GM21825 (cell line): ENCODE results near the gene EEFSEC.

Experiments
- ATAC-seq: cut with Tn5 transposase; IDR thresholded peaks from one replicate; pipeline ENCODE4 v1.9.1; 2021; ENCODE audit warnings: mild to moderate bottlenecking, moderate library complexity; ENCODE audit not compliant: unreplicated experiment

The EEFSEC gene

DNA sequence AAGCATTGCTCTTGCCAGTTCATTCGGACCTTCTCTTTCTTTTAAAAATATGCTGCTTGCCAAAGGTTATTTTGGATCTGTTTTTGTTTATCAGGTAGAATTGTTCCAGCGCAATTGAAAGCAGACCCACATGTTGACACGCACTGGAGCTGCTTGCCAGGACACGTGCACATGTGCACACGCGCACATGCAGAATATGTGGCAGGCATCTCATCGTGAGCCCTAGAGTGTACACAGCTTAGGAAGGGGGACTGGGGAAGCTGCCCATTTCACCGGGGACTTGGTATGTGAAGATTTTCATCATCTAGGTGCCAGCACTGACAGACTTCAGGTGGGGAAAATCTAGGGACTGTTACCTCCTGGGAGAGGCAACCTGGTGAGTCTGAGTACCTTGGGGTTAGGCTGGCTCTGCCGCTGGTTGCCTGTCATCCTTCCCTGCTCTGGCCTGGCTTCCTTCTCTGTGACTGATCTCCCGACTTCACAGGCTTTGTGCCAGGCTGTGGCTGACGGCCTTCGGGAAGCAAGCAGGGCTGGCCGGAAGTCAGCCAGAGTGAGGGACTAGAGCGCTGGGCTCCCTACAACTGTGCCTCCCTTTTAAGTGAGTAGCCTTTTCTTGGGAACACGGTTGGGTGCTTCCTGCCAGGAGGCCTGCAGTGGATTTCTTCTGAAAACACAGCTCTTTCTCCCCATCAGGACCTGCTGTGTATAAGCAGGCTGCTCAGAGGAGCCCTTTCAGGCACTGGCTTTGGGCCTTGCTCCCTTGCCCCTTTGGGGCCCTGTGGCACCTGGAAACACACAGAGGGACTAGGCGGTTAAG is 129.3 kb downstream of the EEFSEC start:
- no peak for ATAC-seq

DNA sequence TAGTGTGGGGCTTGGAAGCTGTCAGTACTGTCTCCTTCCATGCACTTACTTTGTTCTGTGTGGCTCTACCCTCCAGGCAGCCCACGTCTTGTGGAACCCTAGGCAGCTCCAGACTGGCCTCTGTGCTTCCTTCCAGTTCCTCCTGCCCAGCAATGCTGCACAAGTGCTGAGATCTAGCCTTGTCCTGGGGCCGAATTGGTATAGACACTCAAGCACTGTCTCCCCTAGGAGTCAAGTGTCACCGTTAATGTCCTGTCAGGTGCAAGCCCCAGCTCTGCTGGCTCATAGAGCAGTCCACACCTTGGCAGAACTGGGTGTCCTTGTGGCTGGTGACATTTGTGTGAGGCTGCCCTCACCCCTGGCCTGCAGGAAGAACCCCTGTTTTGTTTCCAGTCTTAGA is 130.1 kb downstream of the EEFSEC start:
- no peak for ATAC-seq

DNA sequence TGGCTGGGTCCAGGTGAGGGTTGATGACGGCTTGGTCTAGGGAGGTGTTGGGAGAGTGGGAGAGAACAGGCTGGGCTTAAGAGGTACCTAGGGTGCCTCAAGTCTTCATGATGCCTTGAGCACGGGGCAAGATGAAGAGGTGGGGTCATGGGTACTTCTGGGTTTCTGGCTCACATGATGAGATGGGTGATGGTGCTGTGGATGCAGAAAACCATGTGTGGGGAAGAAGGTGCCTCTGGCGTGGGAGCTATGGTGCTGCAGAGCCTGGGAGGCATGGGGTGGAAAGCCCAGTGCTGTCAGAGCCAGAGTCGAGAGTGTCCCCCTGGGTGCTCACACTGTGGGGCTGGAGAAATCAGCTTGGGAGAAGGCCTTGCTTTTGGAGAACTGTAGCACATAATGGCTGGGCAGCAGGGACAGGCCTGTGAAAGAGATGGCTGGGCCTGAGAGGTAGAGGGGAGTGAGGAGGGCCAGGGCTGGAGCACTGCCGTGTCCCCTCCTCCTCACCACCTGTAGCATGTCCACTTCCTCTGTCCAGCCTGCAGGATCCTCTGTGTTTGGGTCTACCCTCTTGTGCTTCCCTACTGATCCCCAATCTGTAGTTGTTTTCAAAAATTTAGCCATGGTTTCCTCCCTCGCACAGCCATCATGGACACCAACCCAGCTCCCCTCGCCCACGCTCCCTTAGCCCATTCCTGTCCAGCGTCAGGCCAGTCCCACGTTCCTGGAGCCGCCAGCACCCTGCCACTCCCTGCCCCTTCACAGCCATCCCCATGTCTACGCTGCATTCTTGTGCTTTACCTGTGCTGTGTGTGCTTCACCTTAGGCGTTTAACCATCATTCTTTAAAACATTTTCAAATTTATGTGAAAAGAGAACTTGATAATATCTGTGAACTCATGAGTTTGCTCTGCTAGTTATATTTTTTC is 132.0 kb downstream of the EEFSEC start:
- no peak for ATAC-seq

GRCh38 chr3:128285967-128286321 is 132.7 kb downstream of the EEFSEC start:
- ATAC-seq: no peak

GRCh38 chr3:128286691-128287090 is 133.4 kb downstream of the EEFSEC start:
- ATAC-seq: no peak

- ATAC-seq: no peak
Measured at GRCh38 chr3:128287216-128287615, 133.9 kb downstream of the EEFSEC start.

DNA sequence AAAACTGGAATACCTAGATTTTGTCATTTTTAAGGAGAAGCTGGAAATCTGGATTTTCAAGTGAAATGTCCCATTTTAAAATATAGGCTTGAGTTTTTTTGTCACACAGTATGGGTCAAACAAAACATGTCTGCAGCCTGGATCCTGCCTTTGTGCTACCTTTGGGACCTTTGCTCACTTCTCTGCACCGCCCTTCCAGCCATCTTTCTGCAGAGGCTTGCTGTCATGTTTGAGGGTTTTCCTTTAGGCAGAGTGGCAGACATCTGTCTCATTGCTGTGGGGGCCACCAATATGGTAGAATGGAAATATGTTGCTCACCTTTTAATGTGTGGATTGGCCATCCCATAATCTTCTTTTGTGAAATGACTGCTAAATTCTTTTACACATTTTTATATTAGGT is 136.3 kb downstream of the EEFSEC start:
- ATAC-seq: no peak

- no peak for ATAC-seq
Measured at GRCh38 chr3:128290484-128290883, 137.2 kb downstream of the EEFSEC start.

DNA sequence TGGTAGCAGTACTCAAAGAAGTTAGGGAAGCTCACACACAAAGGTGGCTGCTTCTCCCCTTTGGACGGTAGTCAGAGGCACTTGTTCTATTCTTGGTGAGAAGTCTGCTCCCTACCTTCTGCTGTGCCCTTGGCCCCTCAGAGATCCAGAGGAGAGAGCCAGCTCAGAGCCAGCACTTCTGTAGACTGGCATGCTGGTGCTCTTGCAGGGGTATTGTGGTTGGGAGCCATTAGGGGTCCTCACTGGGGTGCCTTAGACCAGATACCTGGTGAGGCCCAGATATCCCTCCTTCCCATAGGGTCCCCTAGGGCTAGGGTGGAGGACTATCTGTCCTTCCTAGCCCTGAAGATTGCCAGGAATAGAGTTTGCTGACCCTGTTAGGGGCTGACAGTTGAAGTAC is 140.6 kb downstream of the EEFSEC start:
- no peak for ATAC-seq

- no peak for ATAC-seq
Measured at GRCh38 chr3:128294999-128295468, 141.8 kb downstream of the EEFSEC start.

GRCh38 chr3:128296469-128297251 is 143.4 kb downstream of the EEFSEC start:
- no peak for ATAC-seq

- ATAC-seq: no peak
Measured at GRCh38 chr3:128297401-128298138, 144.3 kb downstream of the EEFSEC start.

DNA sequence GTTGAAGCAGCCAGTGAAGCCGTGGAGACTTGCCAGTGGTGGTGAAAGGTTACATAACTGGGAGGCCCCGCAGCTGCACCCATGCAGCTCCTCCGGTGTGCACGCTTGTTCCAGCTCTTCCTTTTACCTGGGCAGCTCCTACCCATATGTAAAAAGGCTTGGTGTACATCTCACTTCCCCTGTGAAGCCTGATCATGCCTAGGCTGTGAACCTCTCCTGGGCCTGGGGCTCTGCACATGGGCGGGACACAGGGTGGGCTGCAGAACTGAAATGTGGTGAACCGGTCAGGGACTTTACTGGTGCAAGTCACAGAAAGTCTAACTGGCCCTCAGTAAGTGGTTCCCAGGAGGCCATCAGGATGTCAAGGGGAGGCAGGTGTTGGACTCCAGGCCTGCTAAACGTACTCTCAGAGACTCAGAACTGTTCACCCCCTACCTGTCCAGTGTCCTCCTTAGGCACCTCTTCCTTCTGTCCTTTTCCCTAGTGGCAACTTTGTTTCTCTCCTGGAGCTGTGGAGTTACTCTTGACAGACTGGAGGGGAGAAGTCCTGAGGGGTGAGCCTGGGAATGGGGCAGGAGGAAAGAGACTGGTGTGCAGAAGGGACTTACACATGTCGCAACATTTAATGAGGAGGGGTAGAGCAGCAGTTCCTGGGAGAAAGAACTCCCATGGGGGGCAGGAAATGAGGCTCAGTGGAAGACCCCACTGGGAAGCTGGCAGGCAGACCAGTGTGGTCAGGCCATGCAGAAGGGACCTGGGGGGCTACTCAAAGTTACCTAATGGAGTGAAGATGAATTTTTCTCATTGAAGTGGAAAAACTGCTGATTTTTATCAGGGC is 148.1 kb downstream of the EEFSEC start:
- no peak for ATAC-seq

GRCh38 chr3:128306481-128306880 is 153.2 kb downstream of the EEFSEC start:
- ATAC-seq: no peak

GRCh38 chr3:128307029-128307633 is 153.8 kb downstream of the EEFSEC start:
- no peak for ATAC-seq

GRCh38 chr3:128307781-128308469 is 154.6 kb downstream of the EEFSEC start:
- ATAC-seq: no peak

GRCh38 chr3:128309026-128309425 is 155.7 kb downstream of the EEFSEC start:
- no peak for ATAC-seq

DNA sequence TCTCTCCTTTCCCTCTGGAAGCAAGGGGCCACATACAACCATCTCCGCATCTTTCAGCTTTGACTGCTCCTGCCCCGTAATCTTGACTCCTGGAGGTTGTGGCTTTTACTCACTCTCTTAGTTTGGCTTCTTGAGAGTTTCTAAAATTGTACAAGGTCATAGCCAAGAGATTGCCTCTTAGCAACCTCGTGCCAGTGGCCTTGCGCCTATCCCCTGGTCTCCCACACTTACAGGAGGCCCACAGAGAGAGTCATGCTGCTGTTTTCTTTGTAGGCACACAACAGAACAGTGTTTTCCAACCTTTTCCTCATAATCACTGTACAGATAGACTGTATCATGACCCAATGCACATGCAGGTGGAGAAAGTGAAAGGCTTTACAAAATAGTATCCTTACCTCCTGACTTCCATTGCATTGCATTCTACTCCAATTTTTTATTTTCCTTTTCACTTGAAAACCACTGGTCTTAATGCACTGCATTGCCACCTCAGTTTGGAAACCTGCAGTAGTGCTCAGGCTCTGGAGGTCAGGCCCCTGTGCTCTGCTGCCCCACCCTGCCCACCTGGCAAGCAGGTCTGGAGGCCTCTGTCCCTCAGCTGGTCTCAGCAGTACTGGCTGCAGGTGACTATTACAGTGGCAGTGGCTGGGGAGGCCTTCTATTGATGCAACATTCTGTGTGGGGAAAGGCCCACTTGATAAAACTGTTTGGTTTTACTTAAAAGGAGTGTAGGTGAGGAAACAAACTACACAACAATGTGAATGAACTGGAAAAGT is 157.2 kb downstream of the EEFSEC start:
- ATAC-seq: no peak
